HG02981 (cell line): ENCODE results near the gene ITLN2.
"Not testable (repeated sequence)": the region's sequence is repeated elsewhere in the genome, so short reads cannot be mapped to it uniquely, and the experiment has no call there.

ENCODE experiments used
- ATAC-seq: cut with Tn5 transposase; IDR thresholded peaks from one replicate; pipeline ENCODE4 v1.9.1; 2021; ENCODE audit warnings: mild to moderate bottlenecking, moderate library complexity; ENCODE audit not compliant: unreplicated experiment

The ITLN2 gene

DNA sequence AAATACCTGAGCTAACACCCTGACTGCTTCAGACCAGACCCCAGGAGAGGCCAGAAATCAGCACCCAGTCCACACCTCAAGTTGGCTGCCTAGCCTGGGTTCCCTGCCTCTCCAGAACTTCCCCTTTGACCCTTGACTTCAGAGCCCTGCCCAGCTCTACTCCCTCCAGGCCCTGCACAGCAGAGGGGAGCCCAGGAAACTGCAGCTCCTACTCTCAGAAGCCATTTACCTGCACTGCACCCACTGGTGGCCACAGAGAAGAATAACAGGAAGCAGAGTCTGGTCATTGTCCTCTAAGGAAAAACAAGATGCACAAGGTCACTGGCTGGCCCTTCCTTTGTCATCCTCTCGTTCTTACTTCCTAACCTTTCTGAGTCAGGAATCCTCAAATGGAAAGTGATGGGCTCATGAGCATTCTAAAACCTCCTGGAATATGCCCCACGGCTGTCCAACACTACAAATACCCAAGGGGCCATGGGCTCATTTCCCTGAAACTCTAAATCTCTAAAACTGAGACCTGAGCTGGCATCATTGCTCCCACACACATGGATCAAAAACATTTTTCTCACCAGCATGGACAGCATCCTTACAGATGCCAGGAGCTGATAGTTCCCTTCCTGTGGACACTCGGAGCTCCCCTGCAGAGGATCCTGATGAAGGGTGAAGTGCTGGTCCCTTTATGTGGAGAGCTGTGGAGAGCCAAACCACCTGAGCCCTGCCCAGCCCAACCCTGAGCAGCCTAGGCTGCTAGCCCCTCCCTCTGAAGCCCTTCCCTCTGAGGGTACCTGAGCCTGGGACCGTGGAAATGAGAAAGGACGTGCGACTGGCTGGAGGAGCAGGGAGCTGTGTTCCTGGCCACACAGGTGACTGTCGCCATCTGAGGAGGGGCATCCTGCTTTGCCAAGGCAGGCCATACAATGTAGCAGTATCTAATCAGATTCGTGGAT, at the start of gene ITLN2:
ITLN2 (minus strand) TSS at position 652 of the 947 bp plus-strand sequence; CDS start at position 584, 68 bp downstream.
- no peak for ATAC-seq

DNA sequence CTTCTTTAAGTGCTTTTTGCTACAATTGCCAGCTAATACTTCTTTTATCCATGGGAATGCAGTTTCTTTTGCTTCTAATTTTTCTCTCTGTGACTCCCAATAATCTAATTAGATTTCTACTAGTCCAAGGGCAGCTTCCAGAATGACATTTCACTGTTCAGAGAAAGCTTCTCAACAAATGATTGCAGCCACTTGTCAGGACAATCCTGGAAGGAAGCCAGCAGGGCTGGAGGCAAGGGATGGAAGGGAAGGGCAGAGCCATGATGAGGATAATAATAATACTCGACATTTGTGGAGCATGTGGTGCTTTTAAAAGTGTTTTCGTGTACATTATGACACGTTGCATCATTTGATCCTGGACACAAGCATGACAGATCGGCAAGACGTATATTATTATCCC, 46.9 kb upstream of the ITLN2 start:
- no peak for ATAC-seq

DNA sequence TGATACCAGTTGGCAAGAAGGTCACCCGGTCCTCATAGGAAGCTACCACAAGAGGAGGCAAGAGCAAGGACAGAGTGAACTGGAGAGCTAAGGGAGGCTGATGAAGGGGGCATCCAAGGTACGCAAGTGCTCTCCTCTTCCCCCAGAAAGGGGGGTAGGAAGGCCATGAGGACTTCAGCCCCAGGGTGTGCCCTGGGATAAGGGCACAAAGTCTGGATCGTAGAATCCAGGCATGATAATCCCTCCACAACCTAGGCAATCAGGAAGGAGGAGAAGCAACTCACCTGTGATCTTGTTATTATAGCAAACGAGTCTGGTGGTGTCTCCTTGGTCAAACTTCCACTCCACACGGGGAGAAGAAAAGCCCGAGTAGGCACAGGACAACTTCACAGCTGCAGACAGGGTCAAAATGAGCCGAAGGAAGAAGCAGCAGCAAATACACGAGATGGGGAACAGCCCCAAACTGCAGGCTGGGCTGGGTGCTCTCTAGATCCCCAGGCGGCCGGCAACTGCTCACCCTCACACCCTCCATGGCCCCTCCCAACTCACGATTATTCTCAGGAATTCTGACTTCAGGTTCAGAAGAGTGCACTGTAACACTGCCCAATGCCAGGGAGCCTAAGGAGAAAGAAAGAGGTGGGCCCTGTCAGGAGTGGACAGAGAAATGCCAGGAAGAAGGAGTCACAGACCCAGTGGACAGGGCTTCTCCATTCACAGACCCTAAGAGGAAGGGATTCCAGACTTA, 46.3 kb upstream of the ITLN2 start:
- no peak for ATAC-seq

DNA sequence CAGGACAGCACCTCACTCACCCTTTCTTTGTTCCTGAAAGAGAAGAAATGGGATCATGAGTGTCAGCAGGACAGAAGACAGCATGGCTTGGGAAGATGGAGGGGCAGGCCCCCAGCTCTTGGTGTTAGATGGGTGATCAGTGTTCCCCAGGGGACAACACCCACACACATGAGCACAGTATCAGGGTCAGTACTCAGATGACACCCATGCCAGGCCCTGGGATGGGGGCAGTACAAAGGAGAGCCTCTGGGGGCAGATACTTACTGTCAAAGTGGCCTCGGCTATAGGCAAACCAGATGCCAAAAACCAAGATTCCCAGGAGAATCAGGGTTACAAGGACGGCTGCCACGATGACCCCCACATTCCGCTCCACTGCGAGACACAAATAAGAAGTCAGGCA, 44.8 kb upstream of the ITLN2 start:
- no peak for ATAC-seq

DNA sequence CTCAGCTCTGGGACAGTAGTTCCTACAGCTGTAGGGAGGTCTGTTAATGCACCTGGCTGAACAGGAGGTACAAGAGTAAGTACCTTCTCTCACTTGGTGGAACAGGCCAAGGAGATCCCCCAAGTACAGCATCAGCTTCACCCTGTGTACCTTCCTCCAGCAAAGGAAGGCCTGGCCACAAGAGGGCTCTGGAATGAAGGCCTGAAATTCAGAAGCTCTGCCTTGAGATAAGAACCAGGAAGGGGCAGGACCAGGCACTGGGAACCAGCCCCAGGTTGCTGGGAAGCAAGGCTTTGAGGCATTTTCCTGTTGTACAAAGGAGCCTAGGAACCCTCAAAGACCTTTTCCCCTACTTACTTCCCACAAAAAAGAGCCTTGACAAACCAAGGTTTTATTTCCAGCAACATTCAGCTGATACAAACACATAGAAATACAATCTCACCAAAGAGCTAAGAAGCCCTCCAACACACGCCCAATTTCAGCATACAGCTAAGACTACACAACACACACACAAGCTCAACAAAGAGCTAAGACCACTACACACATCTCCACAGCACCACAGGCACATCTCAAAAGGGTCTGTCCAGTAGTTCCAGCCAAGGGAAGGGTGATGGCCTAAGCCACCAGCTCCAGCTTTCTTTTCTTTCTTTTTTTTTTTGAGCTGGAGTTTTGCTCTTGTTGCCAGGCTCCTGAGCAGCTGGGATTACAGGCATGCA, 42.9 kb upstream of the ITLN2 start:
- ATAC-seq = no peak

DNA sequence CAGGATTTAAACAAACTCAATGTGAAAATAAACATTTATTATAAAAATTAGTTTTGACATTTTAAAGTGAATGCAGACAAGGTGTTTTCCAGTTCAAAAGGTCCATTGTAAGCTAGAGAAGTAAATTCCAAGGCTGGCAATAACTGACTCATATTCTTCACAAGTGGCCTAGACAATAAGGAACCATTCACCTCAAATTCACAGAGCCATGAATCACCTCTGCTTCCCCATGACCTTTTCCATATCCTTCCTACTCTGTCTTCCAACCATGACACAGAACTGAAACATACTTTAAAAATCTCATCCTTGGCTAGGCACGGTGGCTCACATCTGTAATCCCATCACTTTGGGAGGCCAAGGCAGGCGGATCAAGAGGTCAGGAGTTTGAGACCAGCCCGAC, 41.6 kb upstream of the ITLN2 start:
- no peak for ATAC-seq

DNA sequence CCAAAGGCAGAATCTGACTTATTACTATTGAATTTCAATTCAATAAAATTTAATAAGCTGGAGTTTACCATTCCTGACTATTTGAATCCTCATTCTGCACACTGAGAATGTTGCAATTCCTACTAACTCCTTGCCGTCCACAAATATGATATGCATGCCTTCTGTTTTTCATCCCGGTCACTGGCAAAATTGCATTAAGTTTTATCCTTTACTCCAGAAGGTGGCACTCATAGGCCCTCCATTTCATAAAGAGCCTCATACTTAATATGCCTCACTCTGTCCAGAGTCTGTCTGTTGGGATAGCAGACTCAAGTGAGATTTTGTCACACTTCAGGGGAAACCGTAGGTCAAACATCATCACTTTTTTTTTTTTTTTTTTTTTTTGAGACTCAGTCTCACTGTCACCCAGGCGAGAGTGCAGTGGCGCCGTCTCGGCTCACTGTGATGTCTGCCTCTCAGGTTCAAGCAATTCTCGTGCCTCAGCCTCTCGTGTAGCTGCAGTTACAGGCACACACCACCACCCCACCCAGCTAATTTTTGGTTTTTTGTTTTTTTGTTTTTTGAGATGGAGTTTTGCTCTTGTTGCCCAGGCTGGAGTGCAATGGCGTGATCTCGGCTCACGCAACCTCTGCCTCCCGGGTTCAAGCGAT, 39.1 kb upstream of the ITLN2 start:
- no peak for ATAC-seq

DNA sequence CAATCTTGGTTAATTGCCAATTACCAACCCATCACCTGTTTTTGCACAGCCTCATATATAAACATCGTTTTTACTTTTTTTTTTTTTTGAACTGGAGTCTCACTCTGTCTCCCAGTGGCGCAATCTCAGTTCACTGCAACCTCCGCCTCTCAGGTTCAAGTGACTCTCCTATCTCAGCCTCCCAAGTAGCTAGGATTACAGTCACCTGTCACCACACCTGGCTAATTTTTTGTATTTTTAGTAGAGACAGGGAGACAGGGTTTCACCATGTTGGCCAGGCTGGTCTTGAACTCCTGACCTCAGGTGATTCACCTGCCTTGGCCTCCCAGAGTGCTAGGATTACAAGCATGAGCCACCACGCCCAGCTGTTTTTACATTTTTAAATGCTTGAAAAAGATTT, 37.4 kb upstream of the ITLN2 start:
- not testable (repeated sequence) for ATAC-seq

DNA sequence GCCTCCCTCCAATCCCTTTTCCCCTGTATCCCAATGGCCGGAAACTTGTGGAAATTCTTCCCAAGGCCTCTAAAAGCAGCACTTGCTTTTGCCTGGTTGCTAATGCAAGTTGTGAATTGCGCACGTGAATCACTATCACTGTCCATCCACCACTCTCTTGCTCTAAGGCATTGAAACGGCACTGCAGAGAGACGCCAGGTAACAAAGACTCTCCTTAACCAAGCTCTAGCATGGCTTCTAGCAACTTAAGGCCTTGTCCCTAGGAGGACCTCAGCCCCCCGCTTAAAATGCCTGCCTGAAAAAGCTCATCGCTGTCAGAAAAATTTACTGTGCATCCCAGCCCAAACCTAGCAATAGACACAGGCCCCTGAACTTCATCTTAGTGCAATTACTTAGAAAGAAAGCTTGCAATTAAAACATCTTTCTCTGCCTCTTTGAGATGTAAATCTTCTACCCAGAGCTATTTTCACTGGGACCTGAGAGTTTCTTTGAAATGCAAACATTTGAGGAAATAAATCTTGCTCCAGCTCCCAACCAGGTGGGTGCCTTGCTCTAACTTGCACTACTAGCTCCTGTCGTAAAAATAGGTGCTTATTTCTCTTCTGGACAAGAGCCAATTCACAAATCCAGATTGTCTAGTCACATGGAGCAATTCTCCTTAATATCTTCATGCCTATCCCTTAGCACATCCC, 32.9 kb upstream of the ITLN2 start:
- no peak for ATAC-seq

DNA sequence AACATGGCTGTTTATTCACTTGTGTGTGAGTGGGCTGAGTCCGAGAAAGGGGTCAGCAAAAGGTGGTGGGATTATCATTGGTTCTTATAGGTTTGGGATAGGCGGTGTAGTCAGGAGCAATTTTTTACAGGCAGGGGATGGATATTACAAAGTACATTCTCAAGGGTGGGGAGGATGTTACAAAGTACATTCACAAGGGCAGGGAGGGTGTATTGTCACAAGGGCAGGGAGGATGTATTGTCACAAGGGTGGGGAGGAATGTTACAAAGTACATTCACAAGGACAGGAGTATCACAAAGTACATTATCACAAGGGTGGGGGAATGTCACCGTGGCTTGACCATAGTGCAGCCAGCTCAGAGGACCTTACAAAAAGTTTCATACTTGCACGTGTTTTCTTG, 31.1 kb upstream of the ITLN2 start:
- no peak for ATAC-seq

DNA sequence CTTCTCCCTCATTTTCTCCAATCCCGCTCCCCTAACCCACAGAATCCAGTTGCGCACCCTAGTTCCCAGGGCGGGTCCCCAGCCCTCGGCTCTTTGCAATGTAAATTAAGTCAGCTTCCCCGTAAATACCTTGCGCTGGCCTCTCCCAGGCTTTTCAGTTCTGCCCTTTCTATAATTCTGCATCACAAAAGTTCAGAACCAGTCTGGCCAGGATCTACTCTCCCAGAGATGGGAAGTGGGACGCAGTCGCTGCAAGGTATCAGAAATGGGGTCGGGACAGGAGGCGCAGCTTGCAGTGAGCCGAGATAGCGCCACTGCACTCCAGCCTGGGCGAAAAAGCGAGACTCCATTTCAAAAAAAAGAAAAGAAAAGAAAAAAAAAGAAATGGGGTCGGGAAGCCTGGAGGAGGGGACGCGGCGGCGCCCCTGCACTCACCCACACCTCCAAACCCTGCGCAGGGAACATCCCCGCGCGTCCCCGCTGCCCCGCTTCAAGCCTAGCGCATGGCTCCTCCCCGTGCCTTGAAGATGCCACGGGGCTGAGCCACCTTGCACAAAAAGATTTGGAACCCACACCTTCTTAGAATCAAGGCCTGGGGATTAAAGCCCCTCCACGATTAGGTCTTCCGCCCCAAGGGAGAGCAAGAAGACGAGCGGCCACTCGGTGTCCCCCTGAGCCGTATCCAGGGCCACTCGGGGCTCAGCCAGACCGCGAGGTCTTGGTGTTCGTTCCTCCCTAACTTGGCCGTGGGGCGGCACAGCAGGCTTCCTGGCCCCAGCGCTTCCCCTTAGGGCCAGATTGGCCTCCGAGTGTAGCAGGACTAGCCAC, 27.2 kb upstream of the ITLN2 start:
- ATAC-seq = no peak

DNA sequence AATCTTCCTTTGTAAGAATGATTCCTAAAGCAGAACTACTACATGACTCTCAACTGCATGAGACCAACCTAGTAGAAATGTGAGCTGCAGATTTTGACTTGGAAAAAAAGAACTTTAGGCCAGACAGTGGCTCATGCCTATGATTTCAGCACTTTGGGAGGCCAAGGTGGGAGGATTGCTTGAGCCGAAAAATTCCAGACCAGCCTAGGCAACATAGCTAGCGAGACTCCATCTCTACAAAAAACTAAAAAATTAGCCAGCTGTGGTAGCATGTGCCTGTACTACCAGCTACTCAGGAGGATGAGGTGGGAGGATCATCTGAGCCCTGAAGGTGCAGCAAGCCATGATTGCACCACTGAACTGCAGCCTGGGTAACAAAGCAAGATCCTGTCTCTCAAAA, 24.7 kb upstream of the ITLN2 start:
- no peak for ATAC-seq

DNA sequence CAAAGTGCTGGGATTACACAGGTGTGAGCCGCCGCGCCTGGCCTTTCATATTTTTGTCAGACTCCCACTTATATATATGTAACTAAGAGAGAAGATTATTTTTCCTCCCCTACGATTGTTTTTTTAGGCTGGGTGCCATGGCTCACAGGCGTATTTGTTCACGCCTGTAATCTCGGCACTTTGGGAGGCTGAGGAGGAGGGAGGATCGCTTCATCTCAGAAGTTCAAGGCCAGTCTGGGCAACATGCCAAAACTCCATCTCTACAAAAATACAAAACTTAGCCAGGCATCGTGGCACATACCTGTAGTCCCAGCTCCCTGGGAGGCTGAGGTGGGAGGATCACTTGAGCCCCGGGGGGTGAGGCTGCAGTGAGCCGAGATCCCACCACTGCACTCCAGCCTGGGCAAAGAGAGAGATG, 23.9 kb upstream of the ITLN2 start:
- no peak for ATAC-seq

DNA sequence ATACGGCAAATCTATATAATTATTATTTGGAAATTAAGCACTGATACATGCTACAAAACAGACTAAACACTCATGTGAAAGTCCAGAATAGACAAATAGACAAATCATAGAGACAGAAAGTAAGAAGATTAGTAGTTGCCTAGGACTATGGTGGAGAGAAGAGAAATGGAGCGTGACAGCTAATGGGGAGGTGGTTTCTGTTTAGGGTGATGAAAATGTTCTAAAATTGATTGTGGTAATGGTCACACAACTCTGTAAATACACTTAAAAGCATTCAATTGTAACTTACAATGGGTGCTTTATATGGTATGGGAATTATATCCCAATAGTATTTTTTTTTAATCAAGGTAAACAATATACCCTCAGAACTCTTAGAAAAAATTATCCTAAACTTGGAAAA, 20.4 kb upstream of the ITLN2 start:
- no peak for ATAC-seq

DNA sequence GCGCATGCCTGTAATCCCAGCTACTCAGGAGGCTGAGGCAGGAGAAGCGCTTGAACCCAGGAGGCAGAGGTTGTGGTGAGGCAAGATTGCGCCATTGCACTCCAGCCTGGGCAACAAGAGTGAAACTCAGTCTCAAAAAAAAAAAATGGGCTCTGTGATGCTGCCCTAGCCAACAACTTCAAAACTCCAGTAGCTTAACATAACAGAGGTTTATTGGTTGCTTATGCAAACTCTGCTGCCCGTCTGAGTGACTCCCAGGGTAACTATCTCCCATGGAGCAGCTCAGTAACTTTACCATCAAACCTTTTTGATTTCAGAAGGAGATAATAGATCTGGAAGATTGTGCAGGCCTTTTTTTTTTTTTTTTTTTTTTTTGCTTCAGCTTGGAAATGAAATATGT, 18.9 kb upstream of the ITLN2 start:
- ATAC-seq = no peak

DNA sequence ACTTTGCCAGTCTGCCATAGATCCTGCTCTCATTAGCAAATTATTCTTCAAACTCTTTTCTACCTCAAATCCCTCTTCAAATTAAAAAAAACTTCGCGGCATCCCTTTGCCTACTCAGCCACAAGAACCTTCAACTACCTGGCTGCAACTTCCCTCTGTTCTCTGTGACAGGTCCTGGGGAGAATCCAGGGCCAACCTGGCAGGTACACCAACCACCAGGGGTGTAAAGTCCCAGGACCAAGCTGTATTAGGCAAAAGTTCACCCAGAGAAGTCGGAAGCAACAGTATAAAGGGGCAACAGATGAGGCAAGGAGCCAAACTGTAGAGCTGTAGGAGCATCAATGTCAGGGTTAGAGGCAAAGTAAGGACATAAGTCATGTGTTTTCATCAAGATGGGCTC, 18.3 kb upstream of the ITLN2 start:
- ATAC-seq = no peak

DNA sequence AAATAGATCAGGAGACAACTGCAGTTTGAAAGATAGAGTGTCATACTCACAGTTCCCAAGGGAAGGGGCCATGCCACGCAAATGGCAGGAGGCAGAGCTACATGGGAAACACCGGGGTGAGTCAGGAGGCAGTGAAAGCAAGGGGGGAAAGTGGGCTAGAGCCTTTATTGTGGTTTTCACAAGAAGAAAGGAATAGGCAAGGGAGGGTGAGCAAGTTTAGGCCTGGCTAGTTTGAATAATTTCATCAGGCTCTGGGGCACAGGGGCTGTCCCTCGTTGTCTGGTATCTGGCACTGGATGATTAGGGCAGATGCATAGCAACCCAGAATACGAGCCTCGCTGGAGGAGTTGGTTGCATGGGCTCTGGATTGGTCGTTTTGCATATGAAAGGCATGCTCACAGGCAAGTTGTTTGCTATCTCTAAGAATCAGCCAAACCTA, 17.0 kb upstream of the ITLN2 start:
- peak; percentile 34 for ATAC-seq

DNA sequence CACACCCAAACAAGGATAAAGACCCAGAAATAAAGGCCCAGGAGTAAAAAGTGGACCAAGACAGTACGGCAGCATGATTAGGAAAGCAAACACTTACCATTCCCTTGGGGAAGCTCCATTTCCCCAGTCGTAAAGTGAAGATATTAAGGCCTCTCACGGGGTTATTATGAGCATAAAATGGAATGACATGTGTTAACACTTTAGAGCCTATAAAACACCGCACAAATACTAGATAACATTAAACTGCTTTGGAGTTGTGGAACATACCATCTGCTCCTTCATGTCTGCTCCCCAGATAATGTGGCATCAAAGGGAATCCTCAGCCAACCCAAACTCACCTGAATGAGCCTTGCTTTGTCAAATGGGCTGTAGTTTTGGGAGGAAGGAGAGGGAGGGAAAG, 8.9 kb upstream of the ITLN2 start:
- no peak for ATAC-seq

DNA sequence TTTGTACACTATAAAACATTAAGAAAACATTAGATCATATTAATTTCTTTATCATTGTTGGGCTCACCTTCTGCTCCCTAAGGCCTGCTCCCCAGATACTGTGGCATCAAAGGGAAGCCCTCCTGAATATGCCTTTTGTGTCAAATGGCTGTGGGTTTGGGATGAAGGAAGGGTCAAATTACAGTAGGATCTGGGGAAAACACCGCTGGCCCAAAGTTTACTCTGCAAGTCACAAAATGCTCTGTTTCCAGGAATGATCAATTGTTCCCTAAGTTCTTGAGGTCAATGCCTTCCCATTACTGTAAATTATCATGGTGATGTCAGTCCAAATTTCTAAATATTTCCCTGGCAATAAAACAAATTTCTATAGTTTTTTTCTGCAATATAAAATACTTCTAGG, 6.8 kb upstream of the ITLN2 start:
- no peak for ATAC-seq
